ENCODE data around the gene ATP2A1.

- TF ChIP-seq CTCF (IDR thresholded peaks at IDR 0.05) (no peak), POLR2A (IDR thresholded peaks at IDR 0.05) (no peak)
Observed at GRCh38 chr16:28897826-28898225, 19.5 kb downstream of the ATP2A1 start.

Data from adrenal gland (tissue), 5 donors.